HG03520 (cell line): ENCODE data around the gene GFAP.

Source experiments
- ATAC-seq: cut with Tn5 transposase; IDR thresholded peaks from one replicate; pipeline ENCODE4 v1.9.1; 2021; ENCODE audit warnings: mild to moderate bottlenecking, moderate library complexity; ENCODE audit not compliant: unreplicated experiment

GFAP gene

GRCh38 chr17:44915862-44916780 lies 821 bp upstream of the GFAP start:
- ATAC-seq: no peak

DNA sequence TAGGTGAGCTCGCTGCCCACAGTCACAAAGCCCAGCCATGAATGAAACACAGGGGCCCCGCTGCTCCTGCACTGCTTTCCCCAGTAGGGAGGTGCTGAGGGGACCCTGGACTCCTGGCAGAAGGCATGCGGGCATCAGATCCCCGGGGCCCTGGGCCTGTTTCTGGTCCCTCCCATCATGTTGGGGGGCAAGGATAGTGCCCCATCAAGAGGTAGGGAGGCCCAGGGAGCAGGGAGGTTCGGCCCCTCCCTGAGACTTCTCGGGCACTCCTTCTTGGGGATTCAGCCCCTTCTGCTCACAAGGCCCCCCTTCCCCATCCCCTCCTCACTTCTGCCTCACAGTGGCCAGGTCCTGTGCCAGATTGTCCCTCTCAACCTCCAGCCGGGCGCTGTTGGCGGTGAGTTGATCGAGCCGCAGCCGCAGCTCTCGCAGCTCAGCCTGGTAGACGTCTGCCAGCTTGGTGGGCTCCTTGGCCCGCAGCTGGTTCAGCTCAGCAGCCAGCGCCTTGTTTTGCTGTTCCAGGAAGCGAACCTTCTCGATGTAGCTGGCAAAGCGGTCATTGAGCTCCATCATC lies 515 bp downstream of the GFAP start:
- no peak for ATAC-seq

DNA sequence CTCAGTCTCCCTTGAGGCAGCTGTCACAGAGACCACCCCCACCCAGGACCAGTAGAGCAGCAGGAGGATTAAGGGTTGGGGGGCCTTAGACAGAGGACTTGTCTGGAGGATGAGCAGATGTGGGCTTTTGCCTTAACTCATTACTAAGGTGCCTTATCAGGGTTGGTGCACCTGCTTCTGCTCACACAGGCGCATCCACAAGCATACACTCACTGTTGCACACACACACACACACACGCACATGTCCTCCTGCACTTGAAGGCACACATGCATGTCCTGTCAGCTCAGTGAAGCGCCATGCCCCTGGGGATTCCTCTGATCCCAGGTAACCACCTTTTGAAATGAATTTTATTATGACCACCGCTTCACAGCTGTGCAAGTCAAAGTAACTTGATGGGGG lies 1.2 kb downstream of the GFAP start:
- no peak for ATAC-seq

DNA sequence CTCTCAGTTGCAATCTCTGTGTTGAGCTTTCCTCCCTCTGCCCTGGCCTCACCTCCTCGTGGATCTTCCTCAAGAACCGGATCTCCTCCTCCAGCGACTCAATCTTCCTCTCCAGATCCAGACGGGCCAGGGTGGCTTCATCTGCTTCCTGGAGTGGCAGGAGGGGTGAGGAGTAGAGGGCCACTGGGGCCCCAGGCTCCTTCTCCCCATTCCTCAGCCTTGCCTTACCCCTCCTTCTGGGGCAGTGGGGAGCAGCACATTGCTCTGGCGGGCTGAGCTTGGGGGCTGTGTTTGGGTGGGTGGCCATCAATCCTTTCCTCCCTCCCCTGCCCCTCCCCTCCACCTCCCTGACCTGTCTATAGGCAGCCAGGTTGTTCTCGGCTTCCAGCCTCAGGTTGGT lies 1.6 kb downstream of the GFAP start:
- ATAC-seq: no peak

GRCh38 chr17:44912763-44913544 lies 2.3 kb downstream of the GFAP start:
- ATAC-seq: no peak

DNA sequence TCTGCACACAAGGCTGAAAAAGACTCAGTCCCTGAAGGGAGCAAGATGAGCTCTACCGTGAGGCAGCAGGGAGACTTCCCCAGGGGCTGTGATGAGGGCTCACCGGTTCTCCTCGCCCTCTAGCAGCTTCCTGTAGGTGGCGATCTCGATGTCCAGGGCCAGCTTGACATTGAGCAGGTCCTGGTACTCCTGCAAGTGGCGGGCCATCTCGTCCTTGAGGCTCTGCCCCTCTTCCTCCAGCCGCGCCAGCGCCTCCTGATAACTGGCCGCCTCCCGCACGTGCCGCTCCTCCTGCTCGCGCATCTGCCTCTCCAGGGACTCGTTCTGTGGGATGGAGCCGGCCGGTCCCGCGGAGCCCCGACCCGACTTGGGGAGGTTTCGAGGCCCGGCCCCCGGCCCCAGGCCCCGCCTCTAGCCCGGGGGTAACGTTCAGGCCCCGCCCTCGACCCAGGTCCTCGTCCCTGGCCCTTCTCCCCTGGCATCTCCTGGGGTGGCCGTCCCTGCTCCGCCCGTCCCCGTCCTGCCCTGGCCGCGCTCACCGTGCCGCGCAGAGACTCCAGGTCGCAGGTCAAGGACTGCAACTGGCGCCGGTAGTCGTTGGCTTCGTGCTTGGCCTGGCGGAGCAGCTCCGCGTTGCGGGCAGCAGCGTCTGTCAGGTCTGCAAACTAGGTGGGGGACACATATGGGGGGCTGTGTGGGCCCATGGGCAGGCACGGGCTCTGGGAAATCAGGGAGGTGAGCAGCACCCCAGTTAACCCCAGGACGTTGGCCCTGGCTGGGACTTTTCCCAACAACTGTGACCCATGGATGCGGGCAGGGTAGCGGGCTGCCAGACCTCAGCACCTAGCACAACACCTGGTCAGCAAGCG lies 3.9 kb downstream of the GFAP start:
- no peak for ATAC-seq

- no peak for ATAC-seq
Measured at GRCh38 chr17:44910231-44911106, 4.8 kb downstream of the GFAP start.

DNA sequence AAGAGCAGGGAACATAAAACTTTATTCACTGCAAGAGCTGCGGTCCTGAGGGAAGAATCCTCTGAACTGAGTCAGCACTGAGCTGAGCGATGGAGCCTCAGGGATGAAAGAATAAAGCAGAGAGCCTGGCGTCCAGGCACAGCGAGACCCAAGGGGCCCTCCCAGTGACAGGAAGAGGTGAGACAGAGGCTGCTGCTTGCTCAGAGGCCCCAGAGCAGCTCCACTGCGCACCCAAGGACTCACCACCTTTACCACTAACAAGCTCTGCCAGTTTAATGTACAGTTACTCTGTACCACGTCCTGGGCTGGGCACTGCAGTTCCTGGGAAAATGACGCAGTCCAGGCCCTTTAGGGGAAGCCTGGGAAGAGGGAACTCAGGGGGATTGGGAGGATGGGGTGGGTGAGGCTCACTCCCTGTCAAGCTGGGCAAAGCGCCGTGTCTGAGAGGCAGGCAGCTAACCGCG lies 5.6 kb downstream of the GFAP start:
- no peak for ATAC-seq

GRCh38 chr17:44908761-44909326 lies 6.5 kb downstream of the GFAP start:
- no peak for ATAC-seq

DNA sequence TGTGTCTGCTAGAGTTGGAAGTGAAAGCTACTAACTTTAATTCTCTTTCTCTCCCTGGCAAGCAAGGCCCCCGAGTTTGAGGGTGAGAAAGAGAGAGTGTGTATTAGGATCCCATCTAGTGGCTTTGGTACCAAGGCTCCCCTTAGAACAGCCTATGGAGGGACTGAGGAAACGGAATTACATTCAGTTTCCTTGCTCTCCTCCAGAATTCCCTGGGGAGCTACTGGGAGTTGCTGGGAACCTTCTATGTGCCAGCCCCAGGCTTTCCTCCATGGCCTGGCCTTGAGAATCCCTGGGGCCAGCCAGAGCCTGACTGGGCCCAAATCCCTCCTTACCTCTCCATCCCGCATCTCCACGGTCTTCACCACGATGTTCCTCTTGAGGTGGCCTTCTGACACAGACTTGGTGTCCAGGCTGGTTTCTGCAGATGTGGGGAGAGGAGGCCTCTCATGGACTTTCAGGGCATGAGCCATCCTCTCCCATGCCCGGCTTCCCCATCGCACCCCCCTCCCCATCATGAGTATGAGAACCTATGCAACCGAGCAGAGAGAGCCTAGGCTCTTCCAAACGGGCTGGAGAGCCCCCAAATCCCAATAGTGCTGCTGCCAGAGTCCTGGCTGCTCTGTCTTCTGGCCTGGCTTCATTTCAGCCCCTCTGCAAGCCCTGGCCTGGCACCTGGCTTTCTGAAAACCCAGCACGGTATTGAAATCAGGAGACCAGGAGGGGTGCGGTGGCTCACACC lies 7.4 kb downstream of the GFAP start:
- ATAC-seq: no peak

- no peak for ATAC-seq
Measured at GRCh38 chr17:44906763-44907728, 8.3 kb downstream of the GFAP start.

- no peak for ATAC-seq
Measured at GRCh38 chr17:44906010-44906646, 9.2 kb downstream of the GFAP start.

- no peak for ATAC-seq
Measured at GRCh38 chr17:44905006-44906000, 10.0 kb downstream of the GFAP start.

DNA sequence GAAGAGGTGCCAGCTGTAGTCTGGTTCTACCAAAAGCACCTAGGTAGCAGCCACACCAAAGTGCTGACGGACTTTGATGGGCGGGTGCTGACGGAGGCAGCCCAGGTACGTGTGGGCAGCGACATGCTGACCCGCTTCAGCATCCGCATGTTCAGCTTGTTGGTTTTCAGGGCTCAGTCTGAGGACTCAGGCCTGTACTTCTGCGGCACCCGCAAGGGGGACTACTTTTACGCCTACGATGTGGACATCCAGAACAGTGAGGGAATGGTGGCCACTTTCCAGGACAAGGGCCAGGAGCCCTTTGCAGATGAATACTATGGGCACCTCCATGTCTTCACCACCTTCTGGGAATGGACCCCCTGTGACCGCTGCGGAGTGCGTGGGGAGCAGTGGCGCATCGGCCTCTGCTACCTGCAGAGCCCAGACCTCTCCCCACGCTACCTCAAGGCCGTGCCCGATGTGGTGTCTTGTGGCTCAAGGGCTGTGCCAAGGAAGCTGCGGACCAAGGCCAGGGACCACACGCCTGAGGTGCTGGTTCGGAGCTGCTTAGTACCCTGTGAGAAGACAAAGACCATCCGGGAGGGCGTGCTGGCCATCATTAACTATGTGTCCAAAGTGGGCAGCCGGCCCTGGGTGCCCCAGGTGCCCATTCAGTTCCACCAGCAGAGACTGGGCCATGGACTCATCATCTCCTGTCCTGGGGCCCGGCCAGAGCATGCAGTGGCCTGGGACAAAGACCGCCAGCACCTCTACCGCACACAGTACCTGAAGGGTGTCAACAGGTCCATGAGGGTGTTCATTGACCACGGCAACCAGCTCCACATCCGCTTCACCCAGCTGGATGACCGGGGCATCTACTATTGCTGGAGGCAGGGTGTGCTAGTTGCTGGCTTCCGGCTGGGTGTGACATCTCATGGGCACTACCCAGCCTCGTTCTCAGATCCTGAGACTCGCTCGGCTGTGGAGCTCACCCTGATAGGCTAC lies 11.0 kb downstream of the GFAP start:
- no peak for ATAC-seq
